HEK293 (cell line): ENCODE results near the gene GRM6.

ENCODE experiments used
- CTCF ChIA-PET: fragments of 350-600 bp; formaldehyde crosslinking; extraction: SDS; loops from one replicate; lab custom pipeline; 2021; ENCODE audit warnings: antibody characterized with exemption; lab: Yijun Ruan, JAX
- POLR2A ChIA-PET: fragments of 300-600 bp; formaldehyde crosslinking; extraction: SDS; loops from one replicate; lab custom pipeline; 2020; ENCODE audit warnings: antibody characterized with exemption, inconsistent platforms; lab: Yijun Ruan, JAX
- H3K27ac ChIP-seq: fragments of 200-500 bp; sonication (Bioruptor generic); 2 replicates; pipeline ENCODE4 v1.5.1; 2014; ENCODE audit warnings: low read depth, low read length, control low read depth, inconsistent platforms; ENCODE audit errors: extremely low read depth
- H3K36me3 ChIP-seq, 2 experiments: fragments of 200-500 bp in 1 of 2; sonication (Bioruptor generic) in 1 of 2; 1 replicate in 1 of 2; 2 replicates in 1 of 2; pipeline ENCODE4 v1.5.1; 2014 to 2017; ENCODE audit warnings: inconsistent platforms in 2 of 2, low read length in 2 of 2; ENCODE audit not compliant: control insufficient read depth in 2 of 2, insufficient read depth in 1 of 2
- H3K4me1 ChIP-seq: fragments of 200-500 bp; sonication (Bioruptor generic); 2 replicates; pipeline ENCODE4 v1.5.1; 2014; ENCODE audit warnings: mild to moderate bottlenecking, low read length, inconsistent platforms; ENCODE audit not compliant: control insufficient read depth, insufficient read depth
- H3K4me3 ChIP-seq: 2 replicates; pipeline ENCODE4 v1.5.1; 2011; ENCODE audit warnings: low read depth, mild to moderate bottlenecking, control low read depth, low read length, moderate library complexity
- H3K9me3 ChIP-seq: fragments of 200-500 bp; sonication (Bioruptor generic); 2 replicates; pipeline ENCODE4 v1.5.1; 2014; ENCODE audit warnings: low read depth, low read length, inconsistent platforms; ENCODE audit not compliant: control insufficient read depth, insufficient read depth
- PRDM2 ChIP-seq: fragments of 450-650 bp; formaldehyde crosslinking; IDR thresholded peaks from 2 replicates; pipeline ENCODE4 v1.5.1; 2016; ENCODE audit warnings: missing biosample characterization, missing genetic modification characterization, borderline replicate concordance
- SCRT1 ChIP-seq: fragments of 450-650 bp; formaldehyde crosslinking; IDR thresholded peaks from 2 replicates; pipeline ENCODE4 v1.5.1; 2016; ENCODE audit warnings: missing biosample characterization, missing genetic modification characterization, borderline replicate concordance
- SETDB1 ChIP-seq: IDR thresholded peaks from one replicate; pipeline ENCODE4 v1.6.1; 2017; ENCODE audit warnings: mild to moderate bottlenecking, low read length, moderate library complexity, mixed read lengths; ENCODE audit not compliant: insufficient read length
- TCF7L2 ChIP-seq: IDR thresholded peaks from 2 replicates; pipeline ENCODE4 v1.6.1; 2011; ENCODE audit warnings: low read depth, mild to moderate bottlenecking, inconsistent platforms, low read length, moderate library complexity, borderline replicate concordance
- YY2 ChIP-seq: fragments of 450-650 bp; formaldehyde crosslinking; IDR thresholded peaks from 2 replicates; pipeline ENCODE4 v1.5.1; 2016; ENCODE audit warnings: missing biosample characterization, missing genetic modification characterization
- ZBTB1 ChIP-seq: fragments of 450-650 bp; formaldehyde crosslinking; IDR thresholded peaks from 2 replicates; pipeline ENCODE4 v1.5.1; 2016; ENCODE audit warnings: missing biosample characterization, missing genetic modification characterization
- ZBTB21 ChIP-seq: fragments of 450-650 bp; formaldehyde crosslinking; IDR thresholded peaks from 2 replicates; pipeline ENCODE4 v1.5.1; 2017; ENCODE audit warnings: missing biosample characterization, missing genetic modification characterization
- ZFP41 ChIP-seq: fragments of 450-650 bp; formaldehyde crosslinking; IDR thresholded peaks from 2 replicates; pipeline ENCODE4 v1.5.1; 2016; ENCODE audit warnings: missing biosample characterization, missing genetic modification characterization, borderline replicate concordance
- ZNF23 ChIP-seq: fragments of 450-650 bp; formaldehyde crosslinking; IDR thresholded peaks from 2 replicates; pipeline ENCODE4 v1.5.1; 2016; ENCODE audit warnings: missing biosample characterization, missing genetic modification characterization, borderline replicate concordance
- ZNF248 ChIP-seq: fragments of 450-650 bp; formaldehyde crosslinking; IDR thresholded peaks from 2 replicates; pipeline ENCODE4 v1.5.1; 2017; ENCODE audit warnings: missing biosample characterization, missing genetic modification characterization
- ZNF26 ChIP-seq: fragments of 450-650 bp; formaldehyde crosslinking; IDR thresholded peaks from 2 replicates; pipeline ENCODE4 v1.5.1; 2016; ENCODE audit warnings: missing biosample characterization, missing genetic modification characterization
- ZNF488 ChIP-seq: fragments of 450-650 bp; formaldehyde crosslinking; IDR thresholded peaks from 2 replicates; pipeline ENCODE4 v1.5.1; 2016; ENCODE audit warnings: missing biosample characterization, missing genetic modification characterization
- ZNF548 ChIP-seq: fragments of 450-650 bp; formaldehyde crosslinking; IDR thresholded peaks from 2 replicates; pipeline ENCODE4 v1.5.1; 2016; ENCODE audit warnings: missing biosample characterization, missing genetic modification characterization
- ZNF585B ChIP-seq: fragments of 450-650 bp; formaldehyde crosslinking; IDR thresholded peaks from 2 replicates; pipeline ENCODE4 v1.5.1; 2016; ENCODE audit warnings: missing biosample characterization, missing genetic modification characterization
- ZNF626 ChIP-seq: fragments of 450-650 bp; sonication (Bioruptor Pico); formaldehyde crosslinking; IDR thresholded peaks from 2 replicates; pipeline ENCODE4 v1.5.1; 2018; ENCODE audit warnings: missing biosample characterization, missing genetic modification characterization, inconsistent platforms
- ZNF768 ChIP-seq: fragments of 450-650 bp; formaldehyde crosslinking; IDR thresholded peaks from 2 replicates; pipeline ENCODE4 v1.5.1; 2018; ENCODE audit warnings: missing biosample characterization, mild to moderate bottlenecking, missing genetic modification characterization
- ZNF837 ChIP-seq: fragments of 450-650 bp; formaldehyde crosslinking; IDR thresholded peaks from 2 replicates; pipeline ENCODE4 v1.5.1; 2016; ENCODE audit warnings: missing biosample characterization, missing genetic modification characterization

Gene GRM6

GRCh38 chr5:178992291-178992895, 2.7 kb downstream of the GRM6 start:
- Histone ChIP-seq H3K4me3 (no peak overlapping the region), H3K9me3 (no peaks in the 10 kb centered on the region), H3K27ac (no peak overlapping the region), H3K36me3 (no peaks in the 10 kb centered on the region), H3K4me1 (no peaks in the 10 kb centered on the region)
- TF ChIP-seq ZNF26 (tag by site-specific recombination) (no peak), SCRT1 (tag by site-specific recombination) (no peak), ZNF548 (tag by site-specific recombination) (no peak), ZNF768 (no peak), ZNF626 (tag by site-specific recombination) (no peak), TCF7L2 (no peak), YY2 (tag by site-specific recombination) (no peak), ZBTB1 (no peak), PRDM2 (tag by site-specific recombination) (no peak), ZFP41 (no peak), ZNF23 (tag by site-specific recombination) (no peak), SETDB1 (no peak), ZNF488 (no peak), ZNF248 (no peak), ZBTB21 (tag by site-specific recombination) (no peak), ZNF585B (tag by site-specific recombination) (no peak)
- POLR2A ChIA-PET: no interaction called here
- CTCF ChIA-PET: no interaction called here

- ChIA-PET CTCF (no interaction called here), POLR2A (no interaction called here)
- H3K36me3 ChIP-seq: no peaks in the 10 kb centered on the region
- H3K4me3 ChIP-seq: no peak overlapping the region
- no peak overlapping the region for H3K27ac ChIP-seq
- H3K9me3 ChIP-seq: no peaks in the 10 kb centered on the region
- no peak for TF ChIP-seq ZNF837 (tag by site-specific recombination)
- TF ChIP-seq, all 188 proteins: peak for 0
- no peaks in the 10 kb centered on the region for H3K4me1 ChIP-seq
Observed at GRCh38 chr5:178991190-178992145, 3.7 kb downstream of the GRM6 start.
